Lung (tissue), 12 donors: ENCODE measurements around the gene GINS3. TPM values are rescaled to one million over a fixed set of nuclear protein-coding genes. Genes with fewer than 3 reads are reported as not detected.

Experiments used
- ATAC-seq: fragments of 200-7000 bp; cut with Tn5 transposase; one replicate; pipeline ENCODE4 v1.9.1; 2020; ENCODE audit warnings: moderate number of reproducible peaks; ENCODE audit not compliant: insufficient read depth, low FRiP score
- DNase-seq, 3 donors: peaks; one replicate each; pipeline ENCODE4 v3.0.0-alpha.2; 2013 to 2017
- H3K27ac ChIP-seq, 2 donors: one replicate each; pipeline ENCODE4 v1.5.1; 2013; ENCODE audit warnings: mild to moderate bottlenecking in 2 of 2, moderate library complexity in 2 of 2, control low read depth in 1 of 2, inconsistent platforms in 1 of 2, low read depth in 1 of 2, low read length in 1 of 2
- H3K27me3 ChIP-seq, 3 donors: one replicate each; pipeline ENCODE4 v1.5.1; 2013; ENCODE audit warnings: low read length in 2 of 3; ENCODE audit not compliant: control insufficient read depth in 3 of 3, insufficient read depth in 3 of 3
- H3K36me3 ChIP-seq, 4 donors: one replicate each; pipeline ENCODE4 v1.5.1; 2013; ENCODE audit warnings: low read length in 4 of 4, mild to moderate bottlenecking in 1 of 4, moderate library complexity in 1 of 4; ENCODE audit not compliant: control insufficient read depth in 4 of 4, insufficient read depth in 4 of 4
- H3K4me1 ChIP-seq, 5 donors: one replicate each; pipeline ENCODE4 v1.5.1; 2013; ENCODE audit warnings: low read length in 5 of 5, mild to moderate bottlenecking in 2 of 5, moderate library complexity in 1 of 5; ENCODE audit not compliant: control insufficient read depth in 5 of 5, insufficient read depth in 5 of 5
- H3K4me3 ChIP-seq: one replicate; pipeline ENCODE4 v1.5.1; 2013; ENCODE audit warnings: mild to moderate bottlenecking, control low read depth, moderate library complexity
- H3K9ac ChIP-seq, 2 donors: one replicate each; pipeline ENCODE4 v1.5.1; 2013; ENCODE audit warnings: low read length in 2 of 2, control low read depth in 1 of 2; ENCODE audit not compliant: insufficient read depth in 1 of 2
- H3K9me3 ChIP-seq, 4 donors: one replicate each; pipeline ENCODE4 v1.5.1; 2013; ENCODE audit warnings: low read length in 3 of 4, mild to moderate bottlenecking in 1 of 4, moderate library complexity in 1 of 4; ENCODE audit not compliant: control insufficient read depth in 4 of 4, insufficient read depth in 3 of 4
- CTCF ChIP-seq: IDR thresholded peaks from 2 replicates; pipeline ENCODE4 v1.5.1; 2012; ENCODE audit warnings: mild to moderate bottlenecking; ENCODE audit errors: control extremely low read depth, extremely low read depth
- WGBS, 2 donors: extraction: QIAGEN DNeasy Blood & Tissue Kit; methylation state at CpG; one replicate each; pipeline ENCODE4 v1.1.7; 2013; 5-methylcytosine and 5-hydroxymethylcytosine counted together
- polyA plus RNA-seq, 2 donors: library from polyadenylated mRNA; stranded (reverse); fragments of 200-250 nt; gene quantifications; one replicate each; pipeline ENCODE4 v1.2.1, GENCODE V29; 2013
- total RNA-seq, 2 donors: library from RNA; depleted of rRNA in 1 of 2; stranded (reverse); fragments of >200 nt in 1 of 2; gene quantifications; one replicate each; pipeline ENCODE4 v1.2.1, GENCODE V29; 2014 to 2021
- donor health status: control.
- donor health status: control.
- donor health status: Bipolar disorder and iron deficiency.
- donor health status: healthy.
- donor health status: DM: yes; HTN: yes; CAD: no.

GINS3 gene
- total and polyA plus RNA-seq, 4 donors, result 2.7 to 5.1 (median 3.4) TPM

- Histone ChIP-seq H3K9me3 (no peaks in the 10 kb centered on the region), H3K27me3 (peaks cover 0 to 3% (median 0%) of the 10 kb centered on the region in 3 donors), H3K9ac (no peak overlapping the region), H3K27ac (no peak overlapping the region), H3K4me3 (no peak overlapping the region), H3K36me3 (no peaks in the 10 kb centered on the region), H3K4me1 (no peaks in the 10 kb centered on the region)
- ATAC-seq (no peak), DNase-seq (no peak)
- TF ChIP-seq CTCF, result no peak
- 89 to 93% methylated on average over 4 of the region's 4 CpGs for WGBS, 2 donors
Observed at GRCh38 chr16:58379736-58380135, 12.5 kb upstream of the GINS3 start.

- WGBS, 2 donors, result 81 to 86% methylated on average over 1 of the region's 1 CpG
- no peaks in the 10 kb centered on the region for H3K4me1 ChIP-seq
- TF ChIP-seq CTCF, result no peak
- no peak overlapping the region for H3K9ac ChIP-seq
- DNase-seq (no peak), ATAC-seq (no peak)
- H3K27ac ChIP-seq, result no peak overlapping the region
- H3K36me3 ChIP-seq, result no peaks in the 10 kb centered on the region
- no peaks in the 10 kb centered on the region for H3K9me3 ChIP-seq
- H3K4me3 ChIP-seq, result no peak overlapping the region
- H3K27me3 ChIP-seq, result peaks cover 0 to 4% (median 0%) of the 10 kb centered on the region in 3 donors
Observed at GRCh38 chr16:58381661-58382060, 10.6 kb upstream of the GINS3 start.

- WGBS, 2 donors, result 49 to 66% methylated on average over 5 of the region's 5 CpGs
- H3K9ac ChIP-seq, result no peak overlapping the region
- no peak for ATAC-seq
Observed at GRCh38 chr16:58384437-58385055, 7.7 kb upstream of the GINS3 start.

More at GRCh38 chr16:58384437-58385055, 7.7 kb upstream of the GINS3 start:
- no peaks in the 10 kb centered on the region for H3K36me3 ChIP-seq
- H3K4me3 ChIP-seq, result no peak overlapping the region
- H3K9me3 ChIP-seq, result no peaks in the 10 kb centered on the region
- no peak for DNase-seq
- H3K4me1 ChIP-seq, result no peaks in the 10 kb centered on the region
- no peak overlapping the region for H3K27ac ChIP-seq
- no peak for TF ChIP-seq CTCF
- peaks cover 0 to 4% (median 0%) of the 10 kb centered on the region in 3 donors for H3K27me3 ChIP-seq
